ENCODE measurements around the gene PAFAH1B1.

Gene PAFAH1B1

GRCh38 chr17:2719861-2720260 lies 126.4 kb downstream of the PAFAH1B1 start:
- in situ Hi-C loops (cut with MboI; ENCODE audit: low sequenced_read_pairs, unreplicated experiment), result no loop called here
- TF ChIP-seq CTCF (IDR thresholded peaks at IDR 0.05; ENCODE audit: borderline replicate concordance, control extremely low read depth, extremely low read depth, insufficient read depth, missing control alignments), result no peak
- no peak for DNase-seq (ENCODE audit: low spot score)

- no peak for TF ChIP-seq CTCF (IDR thresholded peaks at IDR 0.05; ENCODE audit: borderline replicate concordance, control extremely low read depth, extremely low read depth, insufficient read depth, missing control alignments)
- in situ Hi-C loops (cut with MboI; ENCODE audit: low sequenced_read_pairs, unreplicated experiment), result no loop called here
These were observed 128.1 kb downstream of the PAFAH1B1 start for GRCh38 chr17:2721603-2722002.

GRCh38 chr17:2722611-2723010 lies 129.2 kb downstream of the PAFAH1B1 start:
- no peak for DNase-seq (ENCODE audit: low spot score)
- in situ Hi-C loops (cut with MboI; ENCODE audit: low sequenced_read_pairs, unreplicated experiment), result no loop called here
- no peak for TF ChIP-seq CTCF (IDR thresholded peaks at IDR 0.05; ENCODE audit: borderline replicate concordance, control extremely low read depth, extremely low read depth, insufficient read depth, missing control alignments)

More at GRCh38 chr17:2721603-2722002, 128.1 kb downstream of the PAFAH1B1 start:
- DNase-seq (ENCODE audit: low spot score), result no peak

GRCh38 chr17:2723505-2723996 lies 130.1 kb downstream of the PAFAH1B1 start:
- DNase-seq (ENCODE audit: low spot score), result no peak
- in situ Hi-C loops (cut with MboI; ENCODE audit: low sequenced_read_pairs, unreplicated experiment), result no loop called here
- no peak for TF ChIP-seq CTCF (IDR thresholded peaks at IDR 0.05; ENCODE audit: borderline replicate concordance, control extremely low read depth, extremely low read depth, insufficient read depth, missing control alignments)

- no peak for TF ChIP-seq CTCF (IDR thresholded peaks at IDR 0.05; ENCODE audit: borderline replicate concordance, control extremely low read depth, extremely low read depth, insufficient read depth, missing control alignments)
- in situ Hi-C loops (cut with MboI; ENCODE audit: low sequenced_read_pairs, unreplicated experiment), result no loop called here
- DNase-seq (ENCODE audit: low spot score), result no peak
These were observed 130.7 kb downstream of the PAFAH1B1 start for GRCh38 chr17:2723997-2724783.

GRCh38 chr17:2724784-2725164 lies 131.3 kb downstream of the PAFAH1B1 start:
- peak; percentile 66 for DNase-seq (ENCODE audit: low spot score)
- TF ChIP-seq CTCF (IDR thresholded peaks at IDR 0.05; ENCODE audit: borderline replicate concordance, control extremely low read depth, extremely low read depth, insufficient read depth, missing control alignments), result no peak
- in situ Hi-C loops (cut with MboI; ENCODE audit: low sequenced_read_pairs, unreplicated experiment), result no loop called here
